Embryonic facial prominence (tissue), 1 donor: ENCODE data around the gene FMN1.

Source experiments
- DNase-seq: peaks from one replicate; pipeline ENCODE4 v3.0.0-alpha.2; 2016; ENCODE audit errors: extremely low spot score

The FMN1 gene

DNA sequence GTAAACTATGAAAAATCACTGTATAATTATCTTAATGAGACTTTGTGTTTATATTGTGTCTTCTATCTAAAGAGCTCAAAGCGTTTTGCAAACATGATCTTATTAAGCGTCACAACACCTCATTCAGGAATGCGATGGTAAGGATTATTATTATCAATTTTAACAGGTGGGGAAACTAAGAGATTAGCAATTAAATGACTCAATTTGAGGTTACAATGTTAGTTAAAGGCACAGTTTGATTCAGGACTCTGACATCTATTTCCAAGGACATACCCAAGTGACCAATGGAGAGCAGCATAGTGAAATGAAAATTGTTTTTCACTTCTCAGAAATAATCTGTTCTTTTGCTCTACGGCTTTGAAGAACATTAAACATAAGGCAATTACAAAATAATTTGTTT lies 74.6 kb downstream of the FMN1 start:
- no peak for DNase-seq

DNA sequence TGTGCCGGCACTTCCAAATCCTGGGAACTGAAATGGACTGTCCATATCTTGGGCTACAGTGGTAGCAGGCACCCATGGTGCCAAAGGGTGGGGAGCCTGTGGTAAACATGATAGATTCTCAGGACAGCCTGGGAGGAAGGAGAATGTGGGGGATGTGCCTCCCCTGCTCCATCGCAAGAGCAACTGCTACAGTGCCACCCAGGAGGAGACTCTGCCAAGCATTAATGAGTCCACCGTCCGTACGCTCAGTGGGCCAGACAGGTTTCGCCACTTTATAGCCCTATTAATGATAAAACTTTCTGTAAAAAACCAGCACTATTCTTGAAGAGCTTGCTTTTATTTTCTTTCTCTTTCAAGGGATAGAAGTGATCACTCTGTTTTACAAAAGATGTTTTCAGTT lies 75.2 kb downstream of the FMN1 start:
- no peak for DNase-seq

DNA sequence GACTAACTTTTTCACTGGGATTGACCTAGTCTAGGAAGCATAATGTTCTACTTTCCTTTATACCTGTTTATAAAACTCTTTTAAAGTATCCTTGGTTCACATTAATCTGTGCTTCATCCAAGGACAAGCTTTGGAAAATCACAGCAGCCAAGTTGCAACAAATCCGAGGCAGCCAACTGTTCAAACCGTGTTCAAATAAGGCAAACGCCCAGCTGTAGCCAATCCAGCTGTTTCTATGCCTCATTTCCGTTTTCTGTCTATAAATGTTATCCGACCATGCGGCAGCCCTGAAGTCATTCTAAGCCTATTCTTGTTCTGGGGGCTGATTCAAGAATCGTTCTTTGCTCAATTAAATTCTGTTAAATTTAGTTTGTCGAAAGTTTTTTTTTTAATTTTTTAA lies 78.3 kb downstream of the FMN1 start:
- DNase-seq: no peak

DNA sequence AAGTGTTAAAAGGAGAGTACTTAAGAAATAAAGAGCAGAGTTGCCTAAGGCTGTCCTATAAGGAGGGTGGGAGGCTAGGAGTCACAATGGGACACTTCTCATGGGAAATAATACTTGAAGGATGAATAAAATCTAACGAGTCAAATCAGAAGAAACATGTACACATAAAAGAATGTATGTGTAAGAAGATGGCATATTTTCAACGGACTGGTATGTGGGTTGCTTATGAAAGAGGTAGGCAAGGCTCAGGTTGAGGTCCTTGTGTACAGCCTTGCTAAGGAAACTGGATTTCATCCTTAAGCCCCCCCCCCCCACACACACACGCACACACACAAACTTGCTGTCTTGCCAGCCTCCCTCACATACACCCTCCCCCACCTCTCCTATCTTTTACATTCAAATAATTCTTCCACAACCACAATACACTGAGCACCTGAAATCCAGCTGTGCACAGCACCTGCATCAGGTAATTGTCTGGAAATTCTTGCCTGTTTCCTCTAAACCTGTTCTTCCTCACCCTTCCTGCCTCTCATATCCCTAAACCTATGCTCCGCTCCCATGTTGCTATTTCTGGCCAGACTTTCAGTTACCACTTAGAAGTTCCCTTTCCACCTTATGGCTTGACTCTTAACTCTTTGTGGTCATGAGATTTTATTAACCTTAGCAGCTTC lies 79.2 kb downstream of the FMN1 start:
- DNase-seq: no peak

DNA sequence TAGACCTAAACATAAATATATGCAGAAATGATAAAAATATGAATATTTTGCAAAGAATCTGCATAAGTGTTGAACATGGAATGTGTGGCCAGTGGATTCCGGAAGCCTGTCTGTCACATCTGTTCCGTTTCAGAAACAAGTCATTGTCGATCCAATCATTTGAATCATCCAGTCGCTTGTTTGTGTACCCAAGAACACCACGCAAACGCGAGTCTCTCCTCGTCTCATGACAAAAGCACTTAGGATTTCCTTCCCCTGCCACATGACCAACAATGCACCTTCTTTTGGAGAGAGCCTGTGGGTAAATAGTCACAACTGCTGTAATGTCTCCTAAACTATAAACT lies 80.2 kb downstream of the FMN1 start:
- no peak for DNase-seq

DNA sequence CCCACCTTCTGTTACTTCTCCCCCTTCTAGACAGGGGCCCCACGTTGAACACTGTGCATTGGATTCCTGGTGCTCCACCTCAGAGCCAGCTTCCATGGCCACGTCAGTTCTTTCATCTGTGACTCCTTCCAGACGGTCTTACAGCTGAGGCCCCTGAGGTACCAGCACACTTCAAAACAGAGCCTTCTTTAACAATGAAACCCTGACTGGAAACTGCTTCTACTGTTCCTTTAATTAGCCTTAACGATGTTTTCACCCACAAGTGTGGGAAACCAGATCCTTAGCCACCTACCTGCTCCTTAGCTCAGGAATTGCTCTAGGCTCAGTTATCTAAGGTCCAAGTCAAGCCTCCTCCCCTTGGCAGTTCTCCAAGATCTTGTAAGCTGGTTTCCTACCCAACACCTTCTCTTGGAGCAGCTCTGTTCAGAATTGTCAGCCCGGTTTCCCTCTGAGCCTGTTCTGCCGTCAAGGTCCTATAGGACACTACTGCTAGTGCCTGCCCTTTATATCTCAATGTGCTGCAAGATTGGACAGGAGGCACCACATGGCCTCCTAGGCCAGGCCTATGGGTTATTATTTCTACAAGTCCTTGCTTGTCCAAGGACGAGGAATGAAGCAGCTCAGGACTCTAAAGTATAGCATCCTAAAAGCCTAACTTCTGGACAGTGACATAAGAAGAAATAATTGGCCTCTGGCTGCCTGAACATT lies 80.7 kb downstream of the FMN1 start:
- no peak for DNase-seq

DNA sequence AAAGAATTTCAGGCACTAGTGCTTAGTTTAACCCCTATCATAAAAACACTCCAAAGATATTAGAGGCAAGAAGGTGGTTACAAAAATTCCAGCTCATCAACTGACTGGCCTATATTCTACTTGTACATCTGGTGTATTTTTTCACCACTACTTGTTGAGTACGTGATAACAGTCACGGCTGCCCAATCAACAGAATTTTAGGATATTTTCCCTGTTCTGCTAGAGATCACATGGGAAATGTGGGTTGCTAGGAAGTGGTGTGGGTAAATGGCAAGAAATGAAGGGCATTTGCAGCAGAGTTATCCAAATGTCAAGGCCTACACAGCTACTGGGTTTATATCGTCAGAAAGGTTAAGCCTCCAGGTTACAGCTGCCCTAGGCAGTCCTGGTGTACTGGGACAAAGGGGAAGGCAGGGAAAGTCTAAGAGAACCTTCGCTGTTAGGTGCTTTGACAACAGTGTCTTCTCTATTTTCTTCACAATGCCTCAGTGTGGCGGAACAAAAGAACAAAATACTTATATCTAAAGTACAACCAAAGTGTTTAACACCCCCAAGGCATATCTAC lies 81.9 kb downstream of the FMN1 start:
- no peak for DNase-seq

DNA sequence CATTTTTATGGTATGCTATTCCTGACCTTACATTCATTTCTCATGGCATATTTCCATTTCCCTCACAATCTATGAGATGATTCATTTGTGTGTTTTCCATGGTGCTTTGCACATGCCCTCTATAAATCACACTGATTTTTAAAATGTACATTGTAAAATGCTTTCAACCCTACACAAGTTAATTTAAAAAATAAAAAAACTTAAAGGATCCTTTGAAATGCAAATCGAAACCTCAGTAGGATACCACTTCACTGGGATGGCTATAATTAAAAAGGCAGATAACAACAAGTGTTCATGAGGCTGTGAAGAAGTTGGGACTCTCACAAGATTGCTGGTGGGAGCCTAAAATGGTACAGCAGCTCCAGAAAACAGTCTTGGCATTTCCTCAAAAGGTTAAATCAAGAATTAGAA lies 83.5 kb downstream of the FMN1 start:
- no peak for DNase-seq

DNA sequence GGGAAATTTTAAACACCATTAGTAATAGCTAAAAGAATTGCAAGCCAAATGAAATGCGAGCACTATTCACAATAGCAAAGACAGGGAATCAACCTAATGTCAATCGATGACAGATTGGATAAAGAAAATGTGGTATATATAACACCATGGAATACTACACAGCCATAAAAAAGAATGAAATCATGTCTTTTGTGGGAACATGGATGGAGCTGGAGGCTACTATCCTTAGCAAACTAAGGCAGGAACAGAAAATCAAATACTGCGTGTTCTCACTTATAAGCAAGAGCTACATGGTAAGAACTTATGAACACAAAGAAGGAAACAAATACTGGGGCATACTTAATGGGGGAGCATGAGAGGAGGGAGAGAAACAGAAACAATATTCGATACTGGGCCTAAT lies 85.2 kb downstream of the FMN1 start:
- no peak for DNase-seq

DNA sequence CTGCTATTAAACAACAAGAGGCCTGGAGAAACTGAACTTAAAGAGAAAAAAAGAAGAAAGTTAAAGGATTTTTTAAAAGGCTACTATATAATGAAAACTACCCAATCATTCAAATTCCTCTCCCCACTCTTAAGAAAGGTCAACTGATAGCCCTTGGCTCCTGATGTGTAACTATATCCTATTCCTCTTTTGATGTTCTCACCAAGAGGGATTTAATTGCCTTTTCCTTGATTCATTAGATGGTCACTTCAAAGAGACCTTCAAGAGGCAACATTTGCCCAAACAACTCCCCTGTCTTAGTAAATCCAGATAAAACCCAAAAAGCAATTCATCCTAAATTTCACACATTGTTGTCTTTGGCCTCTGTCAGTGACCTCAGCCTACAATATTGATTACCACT lies 86.0 kb downstream of the FMN1 start:
- no peak for DNase-seq

DNA sequence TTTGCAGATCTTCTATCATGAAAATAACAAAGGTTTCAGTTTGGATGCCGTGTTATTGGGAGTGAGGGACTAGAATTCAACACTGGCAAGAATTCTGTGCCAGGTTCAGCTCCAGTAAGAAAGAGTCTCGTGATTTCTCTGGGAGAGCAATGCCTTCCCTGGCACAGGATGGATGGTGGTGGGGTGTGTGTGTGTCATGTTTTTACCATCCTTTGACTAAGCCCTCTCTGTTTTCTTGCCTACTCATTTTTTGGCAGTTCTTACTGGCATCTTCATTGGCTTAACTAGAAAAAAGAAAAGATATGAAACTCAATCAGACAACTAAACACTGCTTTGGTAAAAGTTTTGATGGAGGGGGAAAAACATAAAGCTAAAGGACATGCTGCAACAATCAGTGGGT lies 86.6 kb downstream of the FMN1 start:
- DNase-seq: no peak

DNA sequence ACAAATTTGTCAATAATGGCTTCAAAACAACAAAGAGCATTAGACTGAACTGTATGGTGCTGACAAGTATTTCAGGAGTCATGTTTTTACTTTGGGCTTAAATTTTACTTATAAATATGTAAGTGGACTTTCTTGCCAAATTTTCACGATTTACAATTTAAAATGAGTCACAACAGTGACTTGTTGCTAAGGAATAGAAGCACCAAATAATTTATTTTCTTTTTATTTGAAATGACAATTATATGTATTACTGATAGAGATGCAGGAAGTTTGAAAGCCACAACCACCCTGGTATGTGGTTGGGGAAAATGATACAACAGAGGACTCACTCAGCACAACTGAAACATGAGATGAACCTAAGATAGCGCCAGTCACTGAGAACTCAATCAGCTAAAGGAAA lies 90.3 kb downstream of the FMN1 start:
- DNase-seq: peak; percentile 21

DNA sequence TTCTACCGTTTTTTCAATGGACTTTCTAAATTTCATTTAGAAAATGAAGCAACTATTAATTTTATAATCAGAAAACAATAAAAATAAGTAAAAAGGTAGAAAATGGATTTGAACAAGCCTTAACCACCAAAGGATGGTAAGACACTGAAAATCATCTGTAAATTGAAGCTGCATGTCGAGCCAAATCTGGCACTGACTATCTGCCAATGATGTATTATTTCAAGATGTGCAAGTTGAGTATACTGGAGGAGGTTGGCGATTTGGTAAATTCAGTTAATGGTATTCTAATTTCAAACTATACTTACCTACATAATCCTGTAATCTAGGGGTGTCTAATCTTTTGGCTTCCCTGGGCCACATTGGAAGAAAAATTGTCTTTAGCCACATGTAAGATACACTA lies 93.5 kb downstream of the FMN1 start:
- DNase-seq: no peak

DNA sequence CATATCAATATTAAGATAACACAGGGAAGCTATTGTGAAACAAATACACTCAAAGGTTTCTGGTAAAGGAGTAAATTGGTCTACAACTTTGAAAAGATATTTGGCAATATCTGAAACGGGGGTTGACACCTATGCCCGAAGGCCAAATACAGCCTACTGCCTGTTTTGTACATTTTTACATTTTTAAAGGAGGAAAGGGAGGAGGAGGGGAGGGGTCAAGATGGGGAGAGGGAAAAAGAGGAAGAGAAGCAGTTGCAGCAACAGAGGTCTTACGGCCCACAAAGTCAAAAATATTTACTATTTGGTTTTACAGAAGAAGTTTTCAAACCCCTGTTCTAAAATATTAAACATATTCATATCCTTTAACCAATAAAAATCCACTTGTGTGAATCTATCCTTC lies 94.2 kb downstream of the FMN1 start:
- DNase-seq: no peak

DNA sequence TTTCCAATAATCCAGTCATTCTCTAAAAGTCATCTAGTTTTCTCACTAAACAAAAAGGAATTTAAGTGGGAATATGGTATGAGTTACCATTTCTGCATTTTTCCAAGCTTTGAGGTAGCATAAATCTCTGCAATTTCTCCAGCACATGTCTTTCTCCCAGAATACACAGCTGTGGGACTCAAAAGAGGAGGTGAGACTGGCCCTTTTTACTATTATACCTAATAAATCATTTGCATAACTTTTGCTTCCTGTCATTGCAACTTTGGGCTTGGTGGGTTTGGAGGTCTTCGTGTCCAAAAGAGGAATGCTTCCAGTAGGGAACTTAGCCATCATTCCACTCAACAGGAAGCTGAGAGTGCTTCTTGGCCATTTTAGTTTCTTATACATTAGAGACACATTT lies 94.8 kb downstream of the FMN1 start:
- no peak for DNase-seq

DNA sequence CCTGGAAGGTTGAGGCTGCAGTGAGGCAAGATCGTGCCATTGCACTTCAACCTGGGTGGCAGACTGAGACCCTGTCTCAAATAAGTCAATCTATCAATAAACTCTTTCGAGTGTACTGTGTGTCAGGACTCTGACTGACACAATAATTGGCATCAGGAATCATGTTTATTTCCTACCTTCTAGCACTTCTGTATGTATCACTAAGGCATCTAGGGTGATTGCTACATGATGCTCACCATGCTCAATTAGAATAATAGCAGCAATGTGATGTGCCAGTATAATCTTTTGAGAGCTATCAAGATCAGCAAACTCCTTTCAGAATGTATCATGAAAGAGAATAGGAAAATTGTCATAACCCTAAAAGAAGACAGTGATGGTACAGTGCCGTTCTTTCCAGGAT lies 95.3 kb downstream of the FMN1 start:
- no peak for DNase-seq

DNA sequence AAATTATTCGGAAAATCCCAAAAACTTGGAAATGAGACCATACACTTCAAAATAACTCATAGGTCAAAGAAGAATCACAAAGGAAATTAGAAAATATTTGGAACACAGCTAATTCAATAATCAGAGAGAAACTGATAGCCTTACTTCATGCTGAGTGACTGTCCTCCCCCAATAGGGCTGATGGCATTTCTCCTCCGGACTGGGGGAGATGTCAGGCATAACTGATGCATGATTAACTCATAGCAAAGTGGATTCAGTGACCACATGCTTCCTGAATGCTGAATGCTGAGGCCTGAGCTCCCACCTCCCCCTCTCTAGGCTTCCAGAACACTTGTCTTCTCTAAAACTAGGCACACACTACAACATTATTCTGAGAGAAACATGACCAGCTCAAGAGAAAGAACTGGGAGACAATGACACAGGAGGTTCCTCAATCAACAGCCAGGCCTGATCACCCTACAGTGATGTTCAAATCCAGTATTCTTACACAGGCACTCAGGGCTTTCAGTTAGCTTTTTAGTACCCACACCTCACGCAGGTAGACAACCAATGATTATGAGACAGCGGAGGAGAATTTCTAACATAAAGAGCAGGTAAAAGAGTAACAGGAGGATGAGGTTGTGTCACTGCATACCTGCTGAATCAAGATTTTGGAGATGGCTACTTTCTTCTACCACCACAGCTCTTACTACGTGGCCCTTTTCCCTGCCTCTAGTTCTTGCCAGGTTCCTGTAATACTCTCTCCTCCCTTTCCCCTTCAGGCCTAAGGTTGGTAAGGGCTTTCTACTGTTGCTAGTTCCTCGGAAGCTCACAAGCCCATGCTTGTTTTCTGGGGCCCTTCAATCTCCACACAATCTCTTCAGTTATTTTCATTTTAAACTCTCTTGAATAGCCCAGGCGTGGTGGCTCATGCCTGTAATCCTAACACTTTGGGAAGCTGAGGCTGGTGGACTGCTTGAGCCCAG lies 96.1 kb downstream of the FMN1 start:
- DNase-seq: no peak

DNA sequence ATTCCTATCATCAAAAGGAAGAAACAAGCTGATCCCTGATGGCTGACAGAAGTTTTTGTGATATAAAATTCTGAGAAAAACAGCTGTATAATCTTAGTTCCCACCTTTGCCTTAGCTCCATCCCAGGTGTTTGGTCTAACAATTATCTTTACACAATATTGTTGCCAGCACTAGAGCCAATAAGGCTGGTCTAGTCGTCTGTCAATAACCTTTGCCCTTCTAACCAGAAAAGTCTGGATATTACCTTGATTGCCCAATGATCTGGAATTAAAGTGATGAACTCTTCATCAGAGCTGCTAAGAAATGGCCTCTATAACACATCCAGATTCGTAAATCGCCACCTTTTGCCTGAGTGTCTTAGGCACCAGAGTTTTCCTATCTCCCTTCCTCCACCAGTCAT lies 98.4 kb downstream of the FMN1 start:
- DNase-seq: no peak

DNA sequence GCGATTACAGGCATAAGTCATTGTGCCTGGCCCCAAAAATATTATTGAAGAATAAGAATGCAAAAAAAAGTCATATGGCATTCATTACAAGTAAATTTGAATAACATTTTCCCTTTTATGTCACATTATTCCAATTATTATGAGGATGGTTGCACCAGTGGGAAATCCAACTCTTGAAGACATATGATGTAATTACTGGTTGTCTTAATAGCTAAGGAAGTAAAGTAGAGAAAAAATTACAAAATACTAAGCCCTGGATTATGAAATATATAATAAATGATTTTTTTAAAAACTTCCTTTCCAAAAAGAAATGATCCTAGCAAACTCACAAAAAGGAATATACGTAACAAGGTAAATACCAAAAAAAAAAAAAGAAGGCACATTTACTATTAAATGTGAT lies 98.9 kb downstream of the FMN1 start:
- DNase-seq: no peak

DNA sequence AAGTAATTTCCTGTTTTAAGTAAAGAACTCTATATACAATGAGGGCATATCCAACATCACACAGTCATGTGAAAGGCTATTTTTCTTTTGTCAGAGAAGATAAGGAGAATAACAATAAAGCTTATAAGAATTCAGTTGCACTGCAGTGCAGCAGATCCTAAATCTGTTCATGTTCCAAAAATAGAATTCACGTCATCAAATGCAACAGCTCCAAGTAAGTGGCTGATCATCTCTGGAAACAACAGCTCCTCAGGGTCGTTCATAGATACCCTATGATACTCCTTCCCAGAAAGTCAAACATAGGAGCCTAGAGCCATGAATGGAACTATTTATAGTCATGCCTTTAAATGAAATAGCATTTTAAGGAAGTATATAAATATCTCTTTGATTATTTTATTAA lies 100.2 kb downstream of the FMN1 start:
- no peak for DNase-seq

DNA sequence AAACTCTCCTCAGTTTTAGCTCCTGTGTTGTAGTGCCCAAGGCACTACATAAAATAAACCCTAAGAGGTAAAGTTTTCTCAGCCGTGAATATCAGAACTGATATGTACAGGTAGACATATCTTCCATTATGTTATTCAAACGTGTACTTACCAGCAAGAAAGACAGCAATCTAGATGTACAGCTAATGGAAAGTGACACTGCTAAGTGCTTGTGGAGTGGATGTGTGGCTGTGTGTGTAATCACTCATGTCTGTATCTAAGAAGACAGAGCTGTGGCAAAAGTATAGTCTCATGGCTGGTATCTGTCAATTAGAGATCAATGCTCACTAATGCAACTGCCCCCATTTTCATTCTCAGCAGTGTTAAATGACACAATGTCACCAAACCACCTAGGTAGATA lies 101.3 kb downstream of the FMN1 start:
- DNase-seq: no peak

DNA sequence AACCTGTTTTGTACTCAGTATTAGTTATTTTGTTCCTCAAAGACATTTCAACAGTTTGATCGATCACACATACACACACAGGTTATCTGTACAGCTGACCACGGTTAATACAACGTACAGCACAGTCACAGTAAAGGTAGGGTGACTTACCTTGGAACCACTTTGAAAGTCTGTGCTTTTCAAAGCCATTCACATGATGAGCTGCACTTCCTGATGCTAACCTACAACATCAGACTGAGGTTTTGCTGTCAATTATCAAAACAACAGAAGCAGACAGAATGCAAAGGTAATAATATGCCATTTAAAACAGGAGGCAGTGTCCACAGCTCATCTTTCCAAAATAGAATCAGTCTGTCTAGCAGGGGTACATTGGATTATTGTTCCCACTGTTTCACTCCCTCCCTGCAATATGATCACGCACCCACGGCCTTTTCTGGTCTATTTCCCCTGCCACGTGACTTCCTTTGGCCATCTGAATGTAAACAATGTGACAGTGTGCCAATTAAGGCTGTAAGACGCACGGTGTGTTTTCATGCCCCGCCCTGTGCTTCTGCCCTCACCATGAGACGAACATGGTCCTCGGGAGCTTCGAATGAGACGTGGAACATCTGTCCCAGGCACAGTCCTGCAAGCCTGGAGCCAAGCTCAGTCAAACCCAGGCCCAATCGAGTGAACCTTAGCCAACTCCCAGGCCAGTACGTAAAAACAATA lies 102.4 kb downstream of the FMN1 start:
- no peak for DNase-seq
